GM23338 (cell line): Measurements from ENCODE around the gene PSMG1. TPM values are rescaled to one million over a fixed set of nuclear protein-coding genes. Genes with fewer than 3 reads are reported as not detected.

ENCODE experiments used
- ATAC-seq: fragments of 200-7000 bp; cut with Tn5 transposase; 3 replicates; pipeline ENCODE4 v1.9.1; 2020
- DNase-seq: peaks from one replicate; pipeline ENCODE4 v3.0.0-alpha.2; 2015; ENCODE audit warnings: low spot score
- H2AFZ ChIP-seq: fragments of 200-600 bp; sonication (generic); 2 replicates; pipeline ENCODE4 v1.8.0; 2016; ENCODE audit warnings: antibody characterized with exemption, mild to moderate bottlenecking, moderate library complexity
- H3F3A ChIP-seq: fragments of 200-600 bp; sonication (generic); replicated peaks from 2 replicates; pipeline ENCODE4 v1.8.0; 2017; ENCODE audit warnings: antibody characterized with exemption, mixed run types, low read depth
- H3K27ac ChIP-seq: fragments of 200-600 bp; sonication (generic); 2 replicates; pipeline ENCODE4 v1.6.1; 2016; ENCODE audit warnings: low read depth
- H3K27me3 ChIP-seq: fragments of 200-600 bp; sonication (generic); 2 replicates; pipeline ENCODE4 v1.8.0; 2016; ENCODE audit warnings: mild to moderate bottlenecking, mixed run types, moderate library complexity; ENCODE audit not compliant: insufficient read depth
- H3K36me3 ChIP-seq: fragments of 200-600 bp; sonication (generic); 2 replicates; pipeline ENCODE4 v1.8.0; 2016; ENCODE audit warnings: mild to moderate bottlenecking; ENCODE audit not compliant: insufficient read depth
- H3K4me1 ChIP-seq: fragments of 200-600 bp; sonication (generic); 2 replicates; pipeline ENCODE4 v1.8.0; 2016; ENCODE audit warnings: mild to moderate bottlenecking, moderate library complexity; ENCODE audit not compliant: insufficient read depth
- H3K4me2 ChIP-seq: fragments of 200-600 bp; sonication (generic); 2 replicates; pipeline ENCODE4 v1.7.1; 2017; ENCODE audit warnings: mixed run types
- H3K4me3 ChIP-seq: fragments of 200-600 bp; sonication (generic); 2 replicates; pipeline ENCODE4 v1.6.1; 2016; ENCODE audit warnings: mixed run types
- H3K79me2 ChIP-seq: fragments of 200-600 bp; sonication (generic); replicated peaks from 2 replicates; pipeline ENCODE4 v1.8.0; 2017; ENCODE audit warnings: mild to moderate bottlenecking; ENCODE audit not compliant: insufficient read depth
- H3K9me2 ChIP-seq: fragments of 200-600 bp; sonication (generic); 2 replicates; pipeline ENCODE4 v1.8.0; 2017; ENCODE audit not compliant: insufficient read depth
- H4K20me1 ChIP-seq: fragments of 200-600 bp; sonication (generic); replicated peaks from 2 replicates; pipeline ENCODE4 v1.8.0; 2017; ENCODE audit warnings: mild to moderate bottlenecking; ENCODE audit not compliant: insufficient read depth
- H3K27ac Mint-ChIP-seq: 2 replicates; pipeline ENCODE4 v1.8.0; 2020; ENCODE audit warnings: inconsistent platforms, mild to moderate bottlenecking, moderate library complexity, mixed read lengths
- H3K27me3 Mint-ChIP-seq: 3 replicates; pipeline ENCODE4 v1.8.0; 2022; ENCODE audit warnings: low read depth, mild to moderate bottlenecking, moderate library complexity, mixed read lengths, inconsistent platforms; ENCODE audit not compliant: insufficient read depth, poor library complexity
- H3K36me3 Mint-ChIP-seq: 3 replicates; pipeline ENCODE4 v1.8.0; 2021; ENCODE audit warnings: low read depth, mild to moderate bottlenecking, inconsistent platforms, moderate library complexity, mixed read lengths
- H3K4me1 Mint-ChIP-seq: 3 replicates; pipeline ENCODE4 v1.8.0; 2020; ENCODE audit warnings: mild to moderate bottlenecking, inconsistent platforms, mixed read lengths
- H3K4me3 Mint-ChIP-seq: 3 replicates; pipeline ENCODE4 v1.8.0; 2021; ENCODE audit warnings: moderate library complexity, mild to moderate bottlenecking, inconsistent platforms, mixed read lengths
- H3K9me3 Mint-ChIP-seq: 3 replicates; pipeline ENCODE4 v1.8.0; 2020; ENCODE audit warnings: moderate library complexity, mild to moderate bottlenecking, inconsistent platforms, mixed read lengths
- CREB1 ChIP-seq: fragments of 250-450 bp; sonication (Bioruptor Pico); IDR thresholded peaks from 2 replicates; pipeline ENCODE4 v1.5.0; 2020; ENCODE audit warnings: low read depth, mild to moderate bottlenecking, moderate library complexity
- EZH2 ChIP-seq: fragments of 200-600 bp; sonication (generic); IDR thresholded peaks from one replicate; pipeline ENCODE4 v1.8.0; 2017; ENCODE audit warnings: antibody characterized with exemption, mild to moderate bottlenecking, low read depth; ENCODE audit not compliant: unreplicated experiment
- EZH2phosphoT487 ChIP-seq: fragments of 200-600 bp; sonication (generic); IDR thresholded peaks from one replicate; pipeline ENCODE4 v1.8.1; 2018; ENCODE audit warnings: antibody characterized with exemption; ENCODE audit not compliant: unreplicated experiment
- JUNB ChIP-seq: IDR thresholded peaks from one replicate; pipeline ENCODE4 v1.6.1; 2016; ENCODE audit warnings: antibody characterized with exemption; ENCODE audit not compliant: unreplicated experiment
- NANOG ChIP-seq: IDR thresholded peaks from 2 replicates; pipeline ENCODE4 v1.6.1; 2016; ENCODE audit warnings: antibody characterized with exemption, borderline replicate concordance
- POLR2AphosphoS5 ChIP-seq: IDR thresholded peaks from 2 replicates; pipeline ENCODE4 v1.6.1; 2016; ENCODE audit warnings: antibody characterized with exemption, low read depth
- STAT1 ChIP-seq: IDR thresholded peaks from one replicate; pipeline ENCODE4 v1.6.1; 2016; ENCODE audit warnings: antibody characterized with exemption; ENCODE audit not compliant: unreplicated experiment
- ZNF114 ChIP-seq: fragments of 250-450 bp; sonication (Bioruptor Pico); IDR thresholded peaks from 2 replicates; pipeline ENCODE4 v1.5.0; 2020; ENCODE audit warnings: mild to moderate bottlenecking, moderate library complexity
- ZNF331 ChIP-seq: fragments of 250-450 bp; sonication (Bioruptor Pico); IDR thresholded peaks from 2 replicates; pipeline ENCODE4 v1.5.0; 2020; ENCODE audit warnings: low read depth, mild to moderate bottlenecking, moderate library complexity
- polyA plus RNA-seq: library from polyadenylated mRNA; unstranded; fragments of >200 nt; fragmentation: Nextera tagmentation; extraction: Ambion mirVana; gene quantifications from 2 replicates; pipeline ENCODE4 v1.2.1, GENCODE V29; 2016
- total RNA-seq: library from RNA; depleted of rRNA; stranded (reverse); fragments of >200 nt; shearing (Covaris generic); gene quantifications from 2 replicates; pipeline ENCODE4 v1.2.3, GENCODE V29; 2014
- TF ChIP-seq, protein P1 (sequence below): IDR thresholded peaks from one replicate; pipeline ENCODE4 v1.6.1; 2018; ENCODE audit warnings: antibody characterized with exemption; ENCODE audit not compliant: unreplicated experiment
- TF ChIP-seq, protein P2 (sequence below): IDR thresholded peaks from 2 replicates; pipeline ENCODE4 v1.6.1; 2016; ENCODE audit warnings: antibody characterized with exemption
- TF ChIP-seq, protein P3 (sequence below), 2 experiments: fragments of 200-600 bp in 1 of 2; sonication (generic) in 1 of 2; conservative IDR thresholded peaks; 2 replicates each; pipeline versions ENCODE4 v1.5.1 to v1.6.1; 2016 to 2017; ENCODE audit warnings: antibody characterized with exemption in 2 of 2, low read depth in 2 of 2, mild to moderate bottlenecking in 2 of 2, moderate library complexity in 1 of 2

The PSMG1 gene
- total and polyA plus RNA-seq, 2 experiments from 2014 or later: 78.4 to 158 TPM

DNA sequence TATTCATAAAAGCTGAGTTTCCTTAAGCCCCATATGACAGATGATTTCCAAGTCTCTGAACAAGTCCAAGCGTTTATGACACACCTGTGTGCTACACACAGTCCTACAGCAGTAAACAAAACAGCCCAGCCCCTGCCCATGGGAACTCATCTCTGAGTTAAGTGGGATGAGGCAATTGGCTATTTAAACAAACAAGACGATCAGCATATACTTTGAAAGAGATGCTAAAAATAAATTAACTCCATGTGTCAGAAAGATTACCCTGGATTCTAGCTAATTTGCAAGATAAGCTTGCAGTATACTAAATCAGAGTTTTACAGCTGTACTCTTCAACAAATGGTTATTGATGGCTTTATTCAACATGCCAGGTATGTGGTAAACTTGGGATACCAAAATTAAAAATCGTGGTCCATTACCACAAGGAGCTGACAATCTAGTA is 7.0 kb downstream of the PSMG1 start (continued):
- TF ChIP-seq, protein P1, sequence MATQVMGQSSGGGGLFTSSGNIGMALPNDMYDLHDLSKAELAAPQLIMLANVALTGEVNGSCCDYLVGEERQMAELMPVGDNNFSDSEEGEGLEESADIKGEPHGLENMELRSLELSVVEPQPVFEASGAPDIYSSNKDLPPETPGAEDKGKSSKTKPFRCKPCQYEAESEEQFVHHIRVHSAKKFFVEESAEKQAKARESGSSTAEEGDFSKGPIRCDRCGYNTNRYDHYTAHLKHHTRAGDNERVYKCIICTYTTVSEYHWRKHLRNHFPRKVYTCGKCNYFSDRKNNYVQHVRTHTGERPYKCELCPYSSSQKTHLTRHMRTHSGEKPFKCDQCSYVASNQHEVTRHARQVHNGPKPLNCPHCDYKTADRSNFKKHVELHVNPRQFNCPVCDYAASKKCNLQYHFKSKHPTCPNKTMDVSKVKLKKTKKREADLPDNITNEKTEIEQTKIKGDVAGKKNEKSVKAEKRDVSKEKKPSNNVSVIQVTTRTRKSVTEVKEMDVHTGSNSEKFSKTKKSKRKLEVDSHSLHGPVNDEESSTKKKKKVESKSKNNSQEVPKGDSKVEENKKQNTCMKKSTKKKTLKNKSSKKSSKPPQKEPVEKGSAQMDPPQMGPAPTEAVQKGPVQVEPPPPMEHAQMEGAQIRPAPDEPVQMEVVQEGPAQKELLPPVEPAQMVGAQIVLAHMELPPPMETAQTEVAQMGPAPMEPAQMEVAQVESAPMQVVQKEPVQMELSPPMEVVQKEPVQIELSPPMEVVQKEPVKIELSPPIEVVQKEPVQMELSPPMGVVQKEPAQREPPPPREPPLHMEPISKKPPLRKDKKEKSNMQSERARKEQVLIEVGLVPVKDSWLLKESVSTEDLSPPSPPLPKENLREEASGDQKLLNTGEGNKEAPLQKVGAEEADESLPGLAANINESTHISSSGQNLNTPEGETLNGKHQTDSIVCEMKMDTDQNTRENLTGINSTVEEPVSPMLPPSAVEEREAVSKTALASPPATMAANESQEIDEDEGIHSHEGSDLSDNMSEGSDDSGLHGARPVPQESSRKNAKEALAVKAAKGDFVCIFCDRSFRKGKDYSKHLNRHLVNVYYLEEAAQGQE: no peak
- TF ChIP-seq, protein P2, sequence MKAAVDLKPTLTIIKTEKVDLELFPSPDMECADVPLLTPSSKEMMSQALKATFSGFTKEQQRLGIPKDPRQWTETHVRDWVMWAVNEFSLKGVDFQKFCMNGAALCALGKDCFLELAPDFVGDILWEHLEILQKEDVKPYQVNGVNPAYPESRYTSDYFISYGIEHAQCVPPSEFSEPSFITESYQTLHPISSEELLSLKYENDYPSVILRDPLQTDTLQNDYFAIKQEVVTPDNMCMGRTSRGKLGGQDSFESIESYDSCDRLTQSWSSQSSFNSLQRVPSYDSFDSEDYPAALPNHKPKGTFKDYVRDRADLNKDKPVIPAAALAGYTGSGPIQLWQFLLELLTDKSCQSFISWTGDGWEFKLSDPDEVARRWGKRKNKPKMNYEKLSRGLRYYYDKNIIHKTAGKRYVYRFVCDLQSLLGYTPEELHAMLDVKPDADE: no peak
- no peak for TF ChIP-seq STAT1
- no peak for TF ChIP-seq EZH2phosphoT487
- TF ChIP-seq POLR2AphosphoS5: no peak
- TF ChIP-seq NANOG: no peak
- TF ChIP-seq, protein P3, sequence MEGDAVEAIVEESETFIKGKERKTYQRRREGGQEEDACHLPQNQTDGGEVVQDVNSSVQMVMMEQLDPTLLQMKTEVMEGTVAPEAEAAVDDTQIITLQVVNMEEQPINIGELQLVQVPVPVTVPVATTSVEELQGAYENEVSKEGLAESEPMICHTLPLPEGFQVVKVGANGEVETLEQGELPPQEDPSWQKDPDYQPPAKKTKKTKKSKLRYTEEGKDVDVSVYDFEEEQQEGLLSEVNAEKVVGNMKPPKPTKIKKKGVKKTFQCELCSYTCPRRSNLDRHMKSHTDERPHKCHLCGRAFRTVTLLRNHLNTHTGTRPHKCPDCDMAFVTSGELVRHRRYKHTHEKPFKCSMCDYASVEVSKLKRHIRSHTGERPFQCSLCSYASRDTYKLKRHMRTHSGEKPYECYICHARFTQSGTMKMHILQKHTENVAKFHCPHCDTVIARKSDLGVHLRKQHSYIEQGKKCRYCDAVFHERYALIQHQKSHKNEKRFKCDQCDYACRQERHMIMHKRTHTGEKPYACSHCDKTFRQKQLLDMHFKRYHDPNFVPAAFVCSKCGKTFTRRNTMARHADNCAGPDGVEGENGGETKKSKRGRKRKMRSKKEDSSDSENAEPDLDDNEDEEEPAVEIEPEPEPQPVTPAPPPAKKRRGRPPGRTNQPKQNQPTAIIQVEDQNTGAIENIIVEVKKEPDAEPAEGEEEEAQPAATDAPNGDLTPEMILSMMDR (conservative IDR thresholded peaks at IDR 0.05; ENCODE audit: low read depth in 2 of 2): no peak
- no peak for TF ChIP-seq ZNF114 (CRISPR knock-in tag)
- no peak for TF ChIP-seq CREB1 (CRISPR knock-in tag)
- no peak for TF ChIP-seq JUNB

DNA sequence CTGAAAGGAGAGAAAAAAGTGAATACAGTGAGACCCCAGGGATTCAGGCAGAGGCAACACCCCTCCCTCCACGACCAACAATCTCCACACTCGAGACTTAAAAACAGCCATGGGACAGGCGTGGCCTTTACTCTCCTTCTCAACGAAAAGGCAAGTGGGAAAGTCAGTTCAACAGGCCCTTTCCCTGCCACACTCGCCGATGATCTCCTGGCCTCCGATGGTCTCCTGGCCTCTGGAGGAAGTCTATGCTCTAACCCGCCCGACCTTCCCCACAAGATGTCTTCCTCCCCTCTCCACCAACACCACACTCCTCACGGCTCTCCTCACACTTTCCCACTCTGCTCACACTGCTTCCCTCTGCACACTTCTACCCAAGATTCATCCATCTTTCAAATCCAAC is 7.6 kb downstream of the PSMG1 start:
- 0 out of 2 replicates have a peak overlapping the region, but pooled peaks have one; percentile 11 for H3K27ac ChIP-seq
- Mint-ChIP-seq H3K27me3 (no peaks in the 10 kb centered on the region), H3K36me3 (peaks cover 72% of the 10 kb centered on the region)

More for the DNA sequence above, 7.6 kb downstream of the PSMG1 start:
- Histone ChIP-seq H3K4me3 (no peak overlapping the region), H3K79me2 (peaks cover 26% of the 10 kb centered on the region; the same call in 1 of the 2 replicates), H3K4me2 (no peak overlapping the region), H3K36me3 (peaks cover 8% of the 10 kb centered on the region; the same call in 1 of the 2 replicates), H3K4me1 (no peaks in the 10 kb centered on the region), H4K20me1 (peaks cover 10% of the 10 kb centered on the region; the same call in 1 of the 2 replicates), H3K27me3 (no peaks in the 10 kb centered on the region), H2AFZ (no peak overlapping the region), H3K9me2 (no peaks in the 10 kb centered on the region), H3F3A (no peaks in the 10 kb centered on the region)
- Mint-ChIP-seq H3K9me3 (no peaks in the 10 kb centered on the region), H3K27ac (peak overlapping the region; percentile 49), H3K4me1 (no peaks in the 10 kb centered on the region), H3K4me3 (no peak overlapping the region)
- DNase-seq: no peak
- no peak for ATAC-seq
- TF ChIP-seq, protein P2: no peak
- TF ChIP-seq EZH2 (no peak), CREB1 (CRISPR knock-in tag) (no peak), STAT1 (no peak), NANOG (no peak), POLR2AphosphoS5 (no peak), EZH2phosphoT487 (no peak), ZNF331 (CRISPR knock-in tag) (no peak)
- TF ChIP-seq, protein P3 (conservative IDR thresholded peaks at IDR 0.05; ENCODE audit: low read depth in 2 of 2): no peak
- TF ChIP-seq, protein P1: no peak
